A204.1 (cell line): ENCODE data around the gene TRAPPC3L.
"Not testable (repeated sequence)": the region's sequence is repeated elsewhere in the genome, so short reads cannot be mapped to it uniquely, and the experiment has no call there.

Source experiments
- FAIRE-seq: peaks from 2 replicates; lab custom pipeline; 2012; peaks lifted over from hg19 to GRCh38; lab: Jason Lieb, UNC

TRAPPC3L gene

DNA sequence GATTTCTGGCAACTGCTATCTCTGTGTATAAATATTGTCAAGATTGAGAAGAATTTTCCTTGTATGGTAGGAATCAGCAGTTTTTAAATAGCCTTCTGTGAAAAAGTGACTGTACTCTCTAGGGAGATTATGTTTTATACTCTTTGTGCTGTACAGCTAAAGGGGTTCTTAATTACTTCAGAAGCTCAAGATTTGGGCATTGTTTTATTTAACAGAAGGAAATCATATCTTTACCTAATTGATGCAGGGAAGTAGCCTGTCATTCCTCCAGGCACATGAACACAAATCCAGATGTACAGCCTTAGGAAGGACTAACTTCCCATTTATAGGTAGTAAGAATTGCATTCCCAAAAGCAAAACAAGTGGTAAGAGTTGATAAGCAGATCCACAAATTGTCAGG, 32.8 kb downstream of the TRAPPC3L start:
- no peak for FAIRE-seq

DNA sequence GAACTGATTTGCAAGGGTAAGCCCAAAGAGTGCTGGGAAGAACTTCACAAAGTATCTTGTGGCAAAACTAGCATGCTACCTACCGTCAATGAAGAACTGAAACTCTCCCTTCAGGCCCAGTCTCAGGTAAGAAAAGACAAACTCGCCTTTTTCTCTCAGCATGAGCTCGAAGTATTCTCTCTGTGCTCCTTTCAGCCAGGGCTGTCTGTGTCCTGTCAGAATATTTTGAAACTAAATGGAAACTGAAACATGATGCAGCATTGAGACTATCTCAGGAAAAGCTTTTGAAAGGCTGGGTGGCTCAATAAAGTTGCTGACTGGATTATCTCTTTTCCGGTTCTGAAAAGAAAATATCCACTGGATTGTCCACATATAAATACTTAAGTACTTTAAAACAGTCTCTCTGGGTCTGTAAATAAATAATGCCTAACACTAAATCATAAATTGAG, 33.3 kb downstream of the TRAPPC3L start:
- no peak for FAIRE-seq

DNA sequence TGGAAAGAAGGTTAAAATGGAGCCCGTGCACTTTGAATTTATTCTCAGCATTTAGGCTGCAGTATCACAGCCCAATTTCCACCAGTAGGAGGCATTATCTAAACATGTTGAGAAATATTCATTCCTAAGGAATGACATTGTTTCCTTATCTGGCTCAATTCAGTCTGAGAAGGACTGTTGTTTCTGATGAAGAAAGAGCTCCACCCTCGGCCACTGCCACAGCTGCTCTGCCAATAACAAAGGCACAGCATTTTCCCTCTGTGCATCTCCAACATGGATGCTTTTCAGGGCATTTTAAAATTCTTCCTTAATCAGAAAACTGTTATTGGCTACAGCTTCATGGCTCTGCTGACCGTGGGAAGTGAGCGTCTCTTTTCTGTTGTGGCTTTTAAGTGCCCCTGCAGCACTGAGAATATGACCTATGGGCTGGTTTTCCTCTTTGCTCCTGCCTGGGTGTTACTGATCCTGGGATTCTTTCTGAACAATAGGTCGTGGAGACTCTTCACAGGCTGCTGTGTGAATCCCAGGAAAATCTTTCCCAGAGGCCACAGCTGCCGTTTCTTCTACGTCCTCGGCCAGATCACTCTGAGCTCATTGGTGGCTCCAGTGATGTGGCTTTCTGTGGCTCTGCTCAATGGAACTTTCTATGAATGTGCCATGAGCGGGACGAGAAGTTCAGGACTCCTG, 33.9 kb downstream of the TRAPPC3L start, which contains the start of gene CALHM5:
Gene CALHM5, plus strand, starts transcription at position 216 of the 687 bp plus-strand sequence. Its CDS starts 58 bp downstream, at position 274.
- no peak for FAIRE-seq

DNA sequence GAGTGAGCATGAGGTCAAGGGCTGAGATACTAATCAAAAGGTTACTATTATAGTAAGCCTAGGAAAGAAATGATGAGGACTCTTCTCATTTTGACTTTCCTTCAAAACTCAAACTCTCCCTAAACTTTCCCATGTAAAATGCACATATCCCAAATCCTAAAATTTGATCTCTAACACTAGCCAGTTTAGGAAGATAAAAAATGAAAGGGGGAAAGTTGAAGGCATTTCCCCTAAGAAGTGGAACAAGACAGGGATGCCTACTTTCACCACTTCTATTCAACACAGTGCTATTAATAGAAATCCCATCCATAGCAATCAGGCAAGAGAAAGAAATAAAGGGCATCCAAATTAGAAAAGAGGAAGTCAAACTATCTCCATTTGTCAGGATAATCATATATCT, 37.0 kb downstream of the TRAPPC3L start:
- no peak for FAIRE-seq

DNA sequence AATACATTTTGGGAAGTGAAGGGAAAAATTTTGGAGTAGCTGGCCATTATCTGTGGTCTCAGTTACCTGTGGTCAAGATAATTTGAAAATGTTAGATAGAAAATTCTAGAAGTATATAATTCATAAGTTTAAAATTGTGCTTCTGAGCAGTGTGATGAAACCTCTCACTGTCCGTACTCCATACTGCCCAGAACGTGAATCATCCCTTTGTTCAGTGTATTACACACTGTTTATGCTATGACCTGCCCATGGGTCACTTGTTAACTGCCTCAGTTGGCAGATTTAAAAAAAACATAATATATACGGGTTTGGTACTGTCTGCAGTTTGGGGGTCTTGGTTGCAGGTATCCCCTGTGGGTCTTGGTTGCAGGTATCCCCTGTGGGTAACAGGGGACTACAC, 38.2 kb downstream of the TRAPPC3L start:
- FAIRE-seq, result no peak

DNA sequence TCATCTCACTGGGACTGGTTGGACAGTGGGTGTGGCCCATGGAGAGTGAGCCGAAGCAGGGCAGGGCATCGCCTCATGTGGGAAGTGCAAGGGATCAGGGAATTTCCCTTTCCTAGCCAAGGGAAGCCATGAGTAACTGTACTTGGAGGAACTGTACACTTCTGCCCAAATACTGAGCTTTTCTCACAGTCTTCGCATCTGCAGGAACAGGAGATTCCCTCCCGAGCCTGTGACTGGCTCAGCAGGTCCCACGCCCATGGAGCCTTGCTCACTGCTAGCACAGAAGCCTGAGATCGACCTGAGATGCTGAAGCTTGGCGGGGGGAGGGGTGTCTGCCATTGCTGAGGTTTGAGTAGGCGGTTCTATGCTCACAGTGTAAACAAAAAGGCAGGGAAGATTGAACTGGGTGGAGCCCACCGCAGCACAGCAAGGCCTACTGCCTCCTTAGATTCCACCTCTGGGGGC, 44.5 kb downstream of the TRAPPC3L start:
- no peak for FAIRE-seq

DNA sequence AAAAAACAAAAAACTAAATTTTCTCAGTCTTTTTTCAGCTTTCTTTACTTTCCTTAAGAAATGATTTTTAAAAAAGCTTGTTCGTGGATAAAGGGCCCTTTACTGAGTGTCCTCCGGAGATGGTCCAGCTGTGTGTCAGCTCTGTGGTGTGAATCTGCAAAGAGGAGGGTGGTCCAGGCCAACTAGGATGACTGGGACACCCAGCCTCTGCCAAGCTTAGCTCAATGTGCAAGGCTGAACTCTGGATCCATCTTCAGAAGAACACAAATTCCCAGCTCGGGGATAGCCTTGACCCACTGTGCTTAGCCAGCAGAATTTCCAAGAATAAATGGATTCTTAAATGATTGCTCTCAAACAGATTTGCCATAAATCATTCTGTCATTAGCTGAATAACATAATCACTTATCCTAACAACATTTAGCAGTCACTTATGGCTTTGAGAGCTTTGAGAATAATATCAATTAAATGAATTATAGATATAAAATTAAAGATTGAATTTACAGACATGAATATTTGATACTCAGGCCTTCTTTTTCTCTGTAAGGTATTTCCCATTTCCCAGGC, 48.3 kb downstream of the TRAPPC3L start:
- FAIRE-seq, result no peak

DNA sequence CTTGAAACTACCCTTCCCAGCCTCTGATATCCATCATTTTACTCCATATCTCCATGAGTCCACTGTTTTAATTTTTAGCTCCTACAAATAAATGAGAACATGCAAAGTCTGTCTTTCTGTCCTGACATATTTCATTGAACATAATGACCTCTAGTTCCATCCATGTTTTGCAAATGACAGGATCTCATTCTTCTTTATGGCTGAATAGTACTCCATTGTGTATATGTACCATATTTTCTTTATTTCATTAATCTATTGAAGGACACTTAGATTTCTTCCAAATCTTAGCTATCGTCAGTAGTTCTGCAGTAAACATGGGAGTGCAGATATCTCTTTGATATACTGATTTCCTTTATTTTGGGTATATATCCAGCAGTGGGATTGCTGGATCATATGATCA, 50.3 kb downstream of the TRAPPC3L start:
- not testable (repeated sequence) for FAIRE-seq

DNA sequence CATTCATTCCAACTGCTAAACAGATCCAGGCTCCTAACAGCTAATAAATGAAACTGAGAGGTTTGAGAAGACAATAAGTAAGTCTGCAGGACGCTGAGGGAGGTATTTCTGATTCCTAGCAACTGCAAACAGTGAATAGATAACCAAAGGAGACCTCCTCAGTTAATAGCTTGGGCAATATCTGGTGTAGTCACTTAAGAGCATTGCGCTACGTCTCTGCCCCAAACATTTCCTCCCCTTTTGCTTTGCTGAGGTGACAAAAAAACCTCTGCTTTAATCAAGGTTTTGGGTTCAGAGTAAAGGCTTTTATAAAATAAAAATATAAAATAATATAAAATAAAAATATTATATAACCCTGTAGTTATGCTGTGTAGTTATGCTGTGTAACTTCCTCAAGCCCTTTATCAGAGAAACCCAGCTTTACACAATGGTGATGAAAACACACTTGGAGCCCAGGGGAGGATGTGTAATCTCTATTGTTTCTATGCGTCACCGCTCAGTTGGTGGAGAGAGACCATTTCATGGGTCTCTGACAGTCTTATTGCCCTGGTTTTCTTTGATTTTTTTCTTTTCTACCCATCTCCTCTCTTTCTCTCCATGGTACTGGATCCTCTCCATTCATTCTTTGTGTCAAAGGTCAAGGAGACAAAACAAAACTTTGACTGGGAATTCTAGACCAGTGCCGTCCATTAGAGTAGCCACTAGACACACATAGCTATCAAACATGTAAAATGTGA, 53.0 kb downstream of the TRAPPC3L start:
- FAIRE-seq, result no peak

DNA sequence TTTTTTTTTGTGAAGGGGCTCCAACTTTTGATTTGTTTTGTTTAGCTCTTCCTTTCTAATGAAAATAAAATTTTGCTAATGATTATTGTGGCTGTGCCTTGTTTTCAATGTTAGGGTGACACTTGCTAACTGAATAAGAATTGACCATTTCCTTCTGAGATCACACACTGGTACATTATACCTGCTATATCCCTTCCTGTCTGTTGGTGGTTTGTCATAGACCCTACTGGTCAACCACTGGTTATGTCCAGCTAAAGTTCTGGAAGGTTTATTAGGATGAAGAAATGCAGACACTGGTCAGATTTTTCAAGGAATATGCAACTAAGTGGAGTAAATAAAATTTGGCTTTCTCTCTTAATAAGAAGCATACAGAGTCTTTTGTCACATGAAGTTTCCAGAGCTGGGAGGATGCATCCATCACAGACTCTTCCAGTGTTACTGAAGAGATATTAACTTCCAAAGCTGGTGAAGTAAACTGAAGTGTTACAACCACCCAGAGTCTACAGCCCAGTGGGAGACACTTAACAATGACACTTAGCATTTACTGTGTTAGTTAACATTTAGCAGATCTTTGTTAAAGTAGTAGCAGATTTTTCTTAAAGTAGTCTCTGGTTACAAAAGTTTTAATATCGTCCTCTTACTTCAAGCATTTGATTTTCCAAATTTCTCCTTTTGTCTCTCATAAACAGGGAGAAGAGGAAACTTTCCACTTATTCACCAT, 53.7 kb downstream of the TRAPPC3L start:
- FAIRE-seq, result no peak

DNA sequence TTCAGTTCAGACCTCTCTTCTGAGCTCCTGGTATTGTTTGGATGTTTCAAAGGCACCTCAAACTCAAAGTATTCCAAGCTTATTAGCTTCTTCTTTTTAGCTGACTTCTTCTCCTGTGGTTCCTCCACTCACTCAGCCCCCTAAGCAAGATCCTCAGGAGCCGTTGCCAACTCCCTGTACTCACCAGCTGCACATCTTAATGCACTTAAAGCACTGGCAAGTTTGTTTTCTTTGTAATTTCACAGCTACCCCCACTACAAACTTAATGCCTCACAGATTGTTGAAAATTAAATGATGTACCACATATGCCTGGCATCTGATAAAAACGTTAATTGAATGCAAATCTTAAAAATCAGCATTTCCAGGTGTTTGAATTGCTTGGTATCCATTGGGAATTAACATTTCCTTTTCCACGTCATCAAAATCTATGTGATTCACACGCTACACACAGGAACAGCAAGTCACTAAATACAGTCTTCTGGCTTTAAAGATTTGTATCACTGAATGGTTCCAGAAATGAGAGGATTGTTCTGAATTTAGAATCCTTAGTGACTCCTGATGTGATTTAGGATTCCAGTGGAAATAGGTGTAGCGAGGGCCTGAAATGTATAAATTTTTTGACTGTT, 59.8 kb downstream of the TRAPPC3L start:
- no peak for FAIRE-seq

DNA sequence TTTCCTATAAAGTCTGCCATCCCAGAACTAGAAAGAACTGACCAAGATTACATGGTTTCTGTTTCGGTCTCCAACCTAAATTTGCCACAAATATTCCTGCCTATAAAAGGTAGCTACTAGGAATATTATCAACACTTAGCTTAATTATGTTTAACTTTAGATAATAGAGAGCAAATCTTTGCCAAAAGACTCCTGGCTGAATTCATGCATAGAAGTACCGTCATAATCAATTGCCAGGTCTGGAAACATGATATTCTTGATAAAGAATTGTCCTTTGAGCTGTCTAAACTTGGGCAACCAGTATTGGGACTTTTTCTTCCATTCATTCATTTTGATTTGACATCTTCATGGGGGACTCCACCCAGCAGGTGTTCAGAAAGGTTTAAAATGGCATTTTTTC, 61.9 kb downstream of the TRAPPC3L start:
- no peak for FAIRE-seq

DNA sequence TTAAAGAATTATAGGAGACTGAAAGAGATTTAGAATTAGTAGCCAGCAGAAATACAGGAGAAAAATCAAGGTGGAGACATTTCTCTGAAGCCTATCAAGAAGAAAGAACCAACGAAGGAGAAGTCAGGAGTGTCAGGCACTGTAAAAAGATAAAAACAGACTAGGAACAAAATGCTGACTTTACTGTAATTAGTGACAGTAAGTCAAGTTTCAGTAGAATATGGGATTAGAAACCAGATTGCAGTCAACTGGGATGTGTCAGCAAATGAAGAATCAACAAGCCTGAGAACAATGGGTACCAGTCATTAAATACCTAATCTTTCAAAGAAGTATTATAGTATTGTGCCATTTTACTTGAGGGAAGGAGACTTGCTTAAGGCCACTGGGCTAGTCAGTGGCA, 62.7 kb downstream of the TRAPPC3L start:
- FAIRE-seq, result no peak

DNA sequence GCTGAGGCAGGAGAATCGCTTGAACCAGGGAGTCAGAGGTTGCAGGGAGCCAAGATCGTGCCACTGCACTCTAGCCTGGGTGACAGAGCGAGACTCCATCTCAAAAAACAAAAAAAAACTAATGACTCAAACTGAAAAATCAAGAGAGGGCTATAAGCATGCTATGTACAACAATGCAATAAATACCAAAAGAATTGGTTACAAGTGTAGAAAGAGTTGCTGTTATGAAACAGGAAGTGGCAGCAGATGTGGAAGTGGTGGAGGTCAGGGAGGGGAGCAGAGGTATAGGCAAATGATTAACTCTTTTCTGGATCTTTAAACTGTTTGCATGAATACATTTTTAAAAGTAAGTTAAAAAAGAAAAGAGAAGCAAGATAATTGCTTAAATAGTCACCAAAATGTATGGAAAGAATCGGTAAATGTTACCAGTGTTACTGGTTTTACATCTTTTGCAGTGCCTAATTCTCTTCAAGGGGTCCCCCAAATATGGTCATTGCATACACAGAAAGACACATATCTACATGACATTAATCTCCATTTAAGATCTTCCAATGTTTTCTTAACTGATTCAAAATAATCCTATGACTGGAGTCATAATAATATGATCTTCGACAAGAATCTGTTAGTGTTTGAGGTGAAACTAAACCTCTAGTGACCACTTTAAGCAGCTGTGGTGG, 69.3 kb downstream of the TRAPPC3L start:
- FAIRE-seq, result no peak

DNA sequence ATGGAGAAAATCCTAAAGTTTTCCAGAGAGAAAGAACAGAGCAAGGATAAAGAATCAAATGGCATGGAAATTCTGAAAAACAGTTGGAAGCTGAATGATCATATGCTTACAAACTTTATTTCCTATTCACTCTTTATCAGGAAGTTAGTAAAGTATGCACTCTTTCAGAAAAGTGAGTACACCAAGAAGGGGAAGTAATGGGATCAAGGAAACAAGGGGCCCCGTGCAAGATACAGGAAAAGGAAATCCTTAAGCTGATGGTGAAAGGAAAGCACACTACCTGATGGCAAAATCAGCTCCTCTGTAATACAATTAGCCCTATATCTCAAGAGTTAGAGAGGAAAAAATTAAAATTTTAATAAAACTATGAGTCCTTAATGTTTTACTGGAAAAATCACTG, 70.3 kb downstream of the TRAPPC3L start:
- FAIRE-seq, result no peak

DNA sequence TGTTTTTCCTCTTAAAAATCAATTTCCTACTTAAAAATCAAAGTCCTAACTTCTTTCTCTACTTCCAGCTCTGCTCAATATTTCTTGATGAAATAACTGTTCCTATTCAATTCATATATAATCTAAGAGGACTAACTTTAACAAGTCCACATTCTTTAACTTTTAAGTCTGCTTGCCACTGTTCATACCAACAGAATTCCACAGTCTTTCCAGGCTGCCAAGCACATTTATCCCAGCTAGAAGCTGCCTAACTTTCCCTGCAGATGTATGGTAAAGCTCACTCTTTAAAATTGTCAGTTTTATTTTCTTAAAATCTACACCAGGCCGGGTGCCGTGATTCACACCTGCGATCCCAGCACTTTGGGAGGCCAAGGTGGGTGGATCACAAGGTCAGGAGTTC, 72.8 kb downstream of the TRAPPC3L start:
- no peak for FAIRE-seq

DNA sequence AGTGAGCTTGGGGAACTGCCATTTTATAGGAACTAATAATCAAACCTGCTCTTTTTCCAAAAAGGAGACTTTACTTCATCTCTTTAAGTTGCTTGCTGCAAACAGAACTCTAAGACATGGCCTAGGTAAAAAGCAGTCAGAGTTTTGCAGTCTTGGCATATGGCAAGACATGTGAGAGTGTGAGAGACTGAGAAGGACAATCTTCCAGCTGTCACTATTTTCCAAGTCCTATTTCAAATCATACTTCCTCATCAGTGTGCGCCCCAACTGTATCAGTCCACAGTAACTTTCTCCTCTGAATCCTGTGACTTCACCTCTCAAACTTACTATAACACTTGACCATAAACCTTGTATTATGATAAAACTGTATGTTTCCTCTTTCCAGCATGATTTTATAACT, 74.0 kb downstream of the TRAPPC3L start:
- no peak for FAIRE-seq

DNA sequence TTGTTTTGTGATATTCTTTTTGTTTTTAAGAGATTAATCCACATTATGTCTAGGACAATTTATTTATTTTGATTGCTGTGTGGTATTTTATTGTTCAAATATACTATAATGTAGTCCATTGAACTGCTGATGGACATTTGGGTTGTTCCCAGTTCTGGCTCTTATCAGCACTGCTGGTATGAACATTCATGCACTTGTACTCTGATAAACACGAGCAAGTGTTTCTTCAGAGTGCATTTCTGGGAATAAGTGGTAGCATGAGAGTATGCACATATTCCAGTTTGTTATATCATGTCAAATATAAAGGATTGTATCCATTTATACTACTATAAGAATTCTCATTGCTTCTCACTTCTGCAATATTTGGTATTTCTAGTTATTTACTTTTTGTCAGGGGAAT, 77.2 kb downstream of the TRAPPC3L start:
- FAIRE-seq, result no peak

DNA sequence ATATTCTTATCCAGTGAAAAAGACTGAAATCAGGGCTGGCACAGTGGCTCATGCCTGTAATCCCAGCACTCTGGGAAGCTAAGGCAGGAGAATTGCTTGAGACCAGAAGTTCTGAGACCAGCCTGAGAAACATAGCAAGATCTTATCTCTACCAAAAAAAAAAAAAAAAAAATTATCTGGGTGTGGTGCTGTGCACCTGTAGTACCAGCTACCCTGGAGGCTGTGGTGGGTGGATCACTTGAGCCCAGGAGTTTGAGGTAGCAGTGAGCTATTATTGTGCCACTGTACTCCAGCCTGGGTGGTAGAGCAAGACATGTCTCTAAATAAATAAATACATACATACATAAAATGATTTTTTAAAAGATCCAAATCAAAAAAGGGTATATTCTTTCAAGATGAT, 78.0 kb downstream of the TRAPPC3L start:
- no peak for FAIRE-seq

DNA sequence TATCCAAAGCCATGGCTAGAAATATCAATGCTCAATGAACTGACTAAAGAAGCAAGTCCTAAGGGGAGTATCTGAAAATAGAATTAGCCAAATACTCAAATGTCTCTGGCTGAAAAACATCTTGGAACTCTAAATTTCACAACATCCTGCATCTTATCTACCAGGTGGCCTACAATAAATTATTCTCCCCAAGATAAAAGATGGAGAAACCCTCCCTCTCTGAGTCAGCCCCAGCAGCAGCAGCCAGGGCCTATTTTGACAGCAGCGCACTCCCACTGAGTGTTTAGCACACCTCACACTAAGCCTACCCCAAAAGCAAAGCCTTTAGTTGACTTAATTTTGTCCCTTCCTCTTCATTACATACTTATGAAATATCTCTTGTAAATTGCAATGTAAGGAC, 78.4 kb downstream of the TRAPPC3L start:
- FAIRE-seq, result no peak

DNA sequence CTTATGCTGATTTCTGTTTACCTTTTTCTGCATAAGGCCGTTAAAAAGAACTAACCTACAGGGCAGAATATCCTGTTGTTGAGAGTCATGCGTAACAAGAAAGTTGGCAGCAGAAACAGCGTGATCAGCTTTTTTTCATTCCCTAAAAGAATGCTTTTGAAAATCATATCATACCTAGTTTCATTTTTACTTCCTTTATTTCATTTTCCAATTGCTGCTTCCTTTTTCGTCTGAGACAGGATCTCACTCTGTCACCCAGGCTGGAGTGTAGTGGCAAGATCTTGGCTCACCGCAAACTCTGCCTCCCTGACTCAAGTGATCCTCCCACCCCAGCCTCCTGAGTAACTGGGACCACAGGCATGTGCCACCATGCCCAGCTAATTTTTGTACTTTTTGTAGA, 80.2 kb downstream of the TRAPPC3L start:
- FAIRE-seq, result no peak

DNA sequence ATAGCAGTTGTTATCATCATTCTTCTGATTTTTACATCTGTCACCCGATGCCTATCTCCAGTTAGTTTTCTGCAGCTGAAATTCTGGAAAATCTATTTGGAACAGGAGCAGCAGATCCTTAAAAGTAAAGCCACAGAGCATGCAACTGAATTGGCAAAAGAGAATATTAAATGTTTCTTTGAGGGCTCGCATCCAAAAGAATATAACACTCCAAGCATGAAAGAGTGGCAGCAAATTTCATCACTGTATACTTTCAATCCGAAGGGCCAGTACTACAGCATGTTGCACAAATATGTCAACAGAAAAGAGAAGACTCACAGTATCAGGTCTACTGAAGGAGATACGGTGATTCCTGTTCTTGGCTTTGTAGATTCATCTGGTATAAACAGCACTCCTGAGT, 82.2 kb downstream of the TRAPPC3L start:
- FAIRE-seq, result no peak
